AG09309 (cell line): ENCODE data around the gene MROH2A.

Experiments used
- DNase-seq: peaks from one replicate; pipeline ENCODE4 v3.0.0-alpha.2; 2010; ENCODE audit warnings: low read depth
- H3K4me3 ChIP-seq: 2 replicates; pipeline ENCODE4 v1.5.1; 2011; ENCODE audit warnings: mild to moderate bottlenecking, low read depth, low read length, moderate library complexity; ENCODE audit not compliant: control insufficient read depth
- CTCF ChIP-seq: IDR thresholded peaks from 2 replicates; pipeline ENCODE4 v1.5.1; 2011; ENCODE audit warnings: mild to moderate bottlenecking, low read depth, low read length, inconsistent platforms; ENCODE audit not compliant: insufficient read depth, control insufficient read depth; ENCODE audit errors: missing control alignments

Gene MROH2A

GRCh38 chr2:233800208-233800607, 22.1 kb downstream of the MROH2A start:
- H3K4me3 ChIP-seq = no peak overlapping the region
- TF ChIP-seq CTCF = no peak

GRCh38 chr2:233801357-233802131, 23.4 kb downstream of the MROH2A start:
- no peak for DNase-seq
- no peak for TF ChIP-seq CTCF
- H3K4me3 ChIP-seq = no peak overlapping the region

More at GRCh38 chr2:233800208-233800607, 22.1 kb downstream of the MROH2A start:
- no peak for DNase-seq

DNA sequence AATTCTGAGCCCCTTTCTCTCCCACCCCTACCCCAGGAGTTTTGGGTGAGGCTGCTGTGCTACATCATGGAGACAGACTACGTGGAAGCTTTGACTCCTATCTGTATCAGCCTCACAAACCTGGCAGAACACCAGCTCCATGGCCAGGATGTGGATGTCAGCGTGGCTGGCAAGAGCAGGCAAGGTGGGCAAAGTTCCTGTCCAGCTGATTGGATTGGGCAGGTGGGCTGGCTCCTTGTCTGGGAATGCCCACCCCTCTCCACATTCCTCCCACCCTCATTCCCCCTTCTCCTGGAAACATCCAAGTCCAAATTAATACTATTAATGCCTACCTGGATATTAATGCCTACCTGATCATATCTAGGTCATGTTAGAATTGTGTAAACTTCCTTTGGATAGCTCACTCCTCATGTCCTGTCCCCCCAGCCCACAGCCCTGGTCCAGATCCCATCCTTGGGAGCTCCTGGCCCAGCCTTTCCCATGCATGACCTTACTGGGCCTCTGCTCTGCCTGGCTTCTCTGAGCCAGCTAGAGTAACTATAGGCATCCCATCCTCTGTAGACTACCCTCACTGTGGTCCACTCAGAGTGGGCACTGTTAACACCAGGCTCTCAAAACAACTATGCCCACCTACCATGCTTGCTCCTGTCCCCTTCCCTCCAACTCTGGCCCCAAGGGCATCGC, 24.1 kb downstream of the MROH2A start:
- no peak for TF ChIP-seq CTCF
- no peak overlapping the region for H3K4me3 ChIP-seq
- DNase-seq = no peak

DNA sequence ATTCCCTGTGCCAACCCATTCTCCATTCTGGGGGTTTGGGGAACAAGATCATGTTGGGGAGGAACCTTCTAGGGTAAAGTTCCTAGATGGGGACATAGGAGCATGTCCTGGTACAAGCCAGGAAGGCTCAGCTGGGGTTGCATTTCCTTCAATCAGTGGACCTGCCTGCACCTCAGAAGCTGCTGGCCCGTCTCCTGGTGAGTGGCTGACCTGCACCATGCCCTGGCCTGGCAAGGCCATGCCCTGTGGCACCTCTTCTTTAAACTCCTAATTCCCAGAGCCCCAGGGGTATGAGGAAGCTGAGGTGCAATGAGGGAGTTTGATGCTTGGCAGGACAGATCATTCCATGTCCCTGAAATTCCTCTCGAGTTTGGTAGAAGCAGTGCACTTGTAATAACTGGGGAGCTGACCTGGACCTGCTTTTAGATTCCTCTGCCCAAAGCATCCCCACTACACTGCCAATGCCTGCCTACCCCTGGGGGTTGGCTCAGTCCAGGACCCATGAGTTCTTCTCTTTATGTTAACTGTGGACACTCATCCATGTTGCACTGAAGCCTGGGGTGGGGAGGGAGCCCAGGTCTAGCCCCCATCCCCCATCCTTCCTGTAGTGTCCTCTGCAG, 25.3 kb downstream of the MROH2A start:
- no peak for TF ChIP-seq CTCF
- H3K4me3 ChIP-seq = no peak overlapping the region
- no peak for DNase-seq

- no peak overlapping the region for H3K4me3 ChIP-seq
- DNase-seq = no peak
- TF ChIP-seq CTCF = no peak
These were observed 25.9 kb downstream of the MROH2A start for GRCh38 chr2:233803994-233804393.

DNA sequence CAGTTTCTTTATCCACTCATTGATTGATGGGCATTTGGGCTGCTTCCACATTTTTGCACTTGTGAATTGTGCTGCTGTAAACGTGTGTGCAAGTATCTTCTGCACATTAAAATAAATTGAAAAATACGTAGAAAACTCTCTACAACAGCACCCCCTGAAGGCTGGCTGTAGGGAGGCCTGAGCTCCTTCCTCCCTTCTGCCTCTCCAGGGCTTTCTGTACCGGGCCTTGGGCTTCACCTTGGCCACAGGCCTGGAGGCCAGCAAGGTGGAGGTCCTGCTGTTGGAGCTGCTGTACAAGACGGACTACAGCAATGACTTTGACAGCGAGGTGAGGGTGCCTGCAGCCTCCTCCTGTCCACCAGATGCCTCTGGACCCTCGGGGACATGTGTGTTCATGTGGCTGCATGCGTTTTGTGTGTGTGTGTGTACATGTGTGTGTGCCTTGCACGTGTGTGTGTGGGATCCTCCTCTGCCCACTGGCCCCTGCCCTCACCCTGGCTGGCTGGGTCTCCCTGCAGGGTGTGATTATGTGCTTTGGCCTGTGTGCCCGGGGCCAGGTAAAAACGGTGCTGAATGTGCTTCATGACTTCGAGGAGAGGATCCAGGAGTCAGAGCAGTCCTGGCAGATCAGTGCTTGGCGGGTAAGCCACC, 29.2 kb downstream of the MROH2A start:
- H3K4me3 ChIP-seq = no peak overlapping the region
- no peak for TF ChIP-seq CTCF
- DNase-seq = no peak
